HG02870 (cell line): ENCODE data around the gene TERT.

Experiments used
- ATAC-seq: cut with Tn5 transposase; IDR thresholded peaks from one replicate; pipeline ENCODE4 v1.9.1; 2021; ENCODE audit warnings: mild to moderate bottlenecking, moderate library complexity; ENCODE audit not compliant: unreplicated experiment

TERT gene

DNA sequence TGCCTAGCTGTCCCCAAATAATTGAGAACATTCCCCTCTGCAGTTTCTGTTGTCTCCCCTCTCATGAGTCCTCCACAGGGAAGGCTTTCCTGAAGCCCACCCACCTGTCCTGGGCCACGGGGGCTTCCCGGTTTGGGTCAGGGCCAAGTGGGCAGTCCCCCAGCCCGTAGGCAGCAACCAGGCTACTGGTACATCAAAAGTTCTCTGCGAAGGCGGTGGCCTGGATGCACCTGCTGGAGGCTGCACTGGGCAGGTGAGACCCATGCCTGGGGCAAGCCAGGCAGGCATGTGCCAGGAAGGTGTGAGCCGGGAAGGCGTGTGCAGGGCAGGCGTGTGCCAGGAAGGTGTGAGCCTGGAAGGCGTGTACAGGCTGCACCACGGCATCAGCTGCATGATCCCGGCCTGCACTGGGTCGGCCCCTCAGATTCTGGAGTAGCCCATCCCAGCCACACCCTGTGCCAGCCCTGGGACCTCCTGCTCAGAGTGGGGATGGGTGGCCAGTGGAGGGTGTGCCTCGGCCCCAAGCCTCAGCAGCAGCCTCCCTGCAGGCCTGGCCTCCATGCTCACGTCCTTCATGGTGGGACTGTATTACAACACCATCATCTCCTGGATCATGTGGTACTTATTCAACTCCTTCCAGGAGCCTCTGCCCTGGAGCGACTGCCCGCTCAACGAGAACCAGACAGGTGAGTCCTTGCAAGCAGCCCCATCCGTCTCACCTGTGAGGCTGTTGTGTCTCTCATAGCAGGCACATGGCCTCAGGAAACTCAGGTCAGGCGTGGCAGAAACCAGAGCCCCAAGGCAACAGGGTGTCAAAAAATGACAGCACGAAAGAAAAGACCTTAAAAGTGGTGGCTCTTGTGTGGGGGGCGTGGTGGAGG lies 84.7 kb downstream of the TERT start:
- no peak for ATAC-seq

DNA sequence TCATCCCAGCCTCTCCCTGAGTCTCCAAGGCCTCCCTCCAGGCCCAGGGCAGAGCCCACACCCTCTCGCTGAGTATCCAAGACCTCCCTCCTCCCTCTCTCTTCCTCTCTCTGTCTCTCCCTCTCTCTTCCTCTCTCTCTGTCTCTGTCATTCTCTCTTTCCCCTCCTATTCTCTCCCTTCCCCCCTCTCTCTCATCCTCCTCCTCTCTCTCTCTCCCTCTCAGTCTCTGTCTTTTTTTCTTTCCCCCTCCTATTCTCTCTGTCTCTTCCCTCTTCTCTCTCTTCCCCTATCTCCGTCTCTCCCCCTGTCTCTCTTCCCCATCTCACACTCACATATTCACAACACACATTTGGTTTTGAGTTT lies 85.4 kb downstream of the TERT start:
- no peak for ATAC-seq

DNA sequence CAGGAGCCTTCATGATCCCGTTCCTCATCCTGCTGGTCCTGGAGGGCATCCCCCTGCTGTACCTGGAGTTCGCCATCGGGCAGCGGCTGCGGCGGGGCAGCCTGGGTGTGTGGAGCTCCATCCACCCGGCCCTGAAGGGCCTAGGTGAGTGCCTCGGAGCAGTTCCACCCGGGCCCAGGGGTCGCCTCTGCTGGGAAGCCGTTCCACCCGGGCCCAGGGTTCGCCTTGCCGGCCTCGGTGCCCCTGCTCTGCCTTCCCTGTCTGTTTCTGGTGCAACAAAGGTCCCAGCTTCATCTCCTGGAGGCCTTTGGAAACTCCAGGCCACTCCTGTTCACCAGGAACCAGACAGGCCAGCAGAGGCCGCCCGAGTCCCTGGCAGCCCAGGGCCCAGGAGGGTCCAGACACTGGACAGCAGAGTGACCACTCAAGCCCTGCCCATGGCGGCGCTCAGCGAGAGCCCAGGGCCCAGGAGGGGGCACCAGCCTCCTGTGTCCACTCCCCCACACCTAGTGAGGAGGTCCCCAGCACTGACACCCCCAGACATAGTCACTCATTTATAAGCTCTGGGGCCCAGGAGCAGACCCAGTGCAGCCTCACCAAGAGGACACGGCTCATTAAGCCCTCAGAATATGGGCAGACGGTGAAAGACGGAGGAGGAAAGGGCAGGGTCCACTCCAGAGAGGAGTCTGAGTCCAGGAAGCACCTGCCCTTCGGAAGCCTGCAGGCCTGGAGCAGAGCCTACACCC lies 86.0 kb downstream of the TERT start:
- ATAC-seq: no peak

DNA sequence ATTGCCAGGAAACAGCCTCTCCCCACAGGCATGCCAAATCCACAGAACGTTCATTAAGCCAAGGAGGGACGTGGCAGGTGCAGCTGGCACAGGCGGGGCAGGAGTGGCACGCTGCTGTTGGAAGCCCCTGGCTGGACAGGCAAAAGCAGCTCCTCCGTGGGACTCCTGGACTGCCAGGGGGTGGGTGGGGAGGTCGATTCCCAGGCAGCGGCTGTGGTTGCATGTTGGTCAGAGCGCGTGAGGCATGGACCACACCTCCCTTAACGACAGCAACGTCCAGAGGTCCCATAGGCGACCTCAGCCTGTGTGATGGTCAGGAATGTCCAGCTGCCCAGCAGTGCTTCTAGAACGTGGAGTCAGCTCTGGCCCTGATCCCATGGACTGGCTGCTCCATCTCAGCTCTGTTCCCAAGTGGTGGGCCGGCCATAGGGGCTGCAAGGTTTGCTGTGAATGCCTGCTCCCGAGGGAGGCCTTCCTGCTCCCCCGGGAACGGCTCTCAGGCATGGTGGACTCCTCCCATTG lies 86.6 kb downstream of the TERT start:
- ATAC-seq: no peak

DNA sequence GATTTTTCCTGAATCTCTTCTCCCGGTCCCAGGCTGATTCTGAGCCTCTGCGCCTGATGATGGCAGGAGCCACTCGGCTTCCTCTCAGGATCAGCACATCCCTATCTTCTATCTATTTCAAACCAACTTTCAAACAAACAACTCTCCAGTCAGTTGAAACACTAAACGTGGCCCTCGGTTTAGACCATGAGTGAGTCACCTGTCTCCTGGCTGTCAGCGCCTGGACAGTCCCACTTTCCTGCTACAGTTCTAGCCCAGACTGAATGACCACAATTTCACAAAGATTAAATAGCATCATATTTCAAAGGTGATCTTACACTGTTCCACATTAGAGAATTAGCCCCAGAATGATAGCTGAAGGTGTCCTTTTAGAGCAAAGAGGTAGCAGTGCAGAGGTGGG lies 87.3 kb downstream of the TERT start:
- ATAC-seq: no peak

DNA sequence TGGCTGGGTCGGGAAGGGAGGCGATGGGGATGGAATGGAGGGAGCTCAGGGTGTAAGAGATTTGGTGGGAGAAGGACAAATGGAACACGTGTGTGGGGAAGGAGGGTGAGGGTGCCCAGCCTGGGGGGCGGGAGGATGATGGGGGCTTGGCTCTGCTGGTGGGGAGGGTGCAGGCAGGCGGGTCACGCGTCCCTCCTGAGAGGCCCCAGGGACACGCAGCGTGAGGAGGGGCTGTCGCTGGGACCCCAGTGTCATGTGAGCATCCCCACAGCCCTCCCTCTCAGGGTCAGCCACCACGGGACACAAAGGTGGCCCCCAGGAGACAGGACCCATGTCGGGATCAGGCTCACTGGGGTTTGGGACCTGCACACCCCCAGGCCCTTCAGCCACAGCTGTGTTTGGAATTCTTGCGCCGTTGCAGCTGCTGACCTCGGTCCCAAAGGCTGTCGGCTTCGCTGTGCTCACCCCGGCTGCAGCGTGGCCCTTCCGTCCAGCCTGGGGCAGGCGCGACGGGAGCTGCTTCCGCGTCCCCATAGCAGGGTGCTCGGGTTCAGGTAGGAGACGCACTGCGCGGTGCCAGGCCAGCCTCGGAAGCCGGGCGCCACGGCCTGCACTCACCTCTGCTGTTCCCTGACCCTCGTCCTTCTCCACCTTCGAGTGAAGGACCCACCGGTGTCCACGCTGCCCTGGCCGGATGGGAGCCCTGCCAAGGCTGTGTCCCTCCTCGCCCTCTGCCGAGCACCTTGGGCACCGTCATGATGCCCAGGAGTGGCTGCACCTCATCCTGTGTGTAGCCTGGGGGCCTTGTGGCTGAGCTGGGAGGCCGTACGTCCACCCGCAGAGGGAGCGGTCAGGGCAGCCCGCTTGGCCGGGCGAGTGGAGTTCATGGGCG lies 88.1 kb downstream of the TERT start:
- no peak for ATAC-seq

DNA sequence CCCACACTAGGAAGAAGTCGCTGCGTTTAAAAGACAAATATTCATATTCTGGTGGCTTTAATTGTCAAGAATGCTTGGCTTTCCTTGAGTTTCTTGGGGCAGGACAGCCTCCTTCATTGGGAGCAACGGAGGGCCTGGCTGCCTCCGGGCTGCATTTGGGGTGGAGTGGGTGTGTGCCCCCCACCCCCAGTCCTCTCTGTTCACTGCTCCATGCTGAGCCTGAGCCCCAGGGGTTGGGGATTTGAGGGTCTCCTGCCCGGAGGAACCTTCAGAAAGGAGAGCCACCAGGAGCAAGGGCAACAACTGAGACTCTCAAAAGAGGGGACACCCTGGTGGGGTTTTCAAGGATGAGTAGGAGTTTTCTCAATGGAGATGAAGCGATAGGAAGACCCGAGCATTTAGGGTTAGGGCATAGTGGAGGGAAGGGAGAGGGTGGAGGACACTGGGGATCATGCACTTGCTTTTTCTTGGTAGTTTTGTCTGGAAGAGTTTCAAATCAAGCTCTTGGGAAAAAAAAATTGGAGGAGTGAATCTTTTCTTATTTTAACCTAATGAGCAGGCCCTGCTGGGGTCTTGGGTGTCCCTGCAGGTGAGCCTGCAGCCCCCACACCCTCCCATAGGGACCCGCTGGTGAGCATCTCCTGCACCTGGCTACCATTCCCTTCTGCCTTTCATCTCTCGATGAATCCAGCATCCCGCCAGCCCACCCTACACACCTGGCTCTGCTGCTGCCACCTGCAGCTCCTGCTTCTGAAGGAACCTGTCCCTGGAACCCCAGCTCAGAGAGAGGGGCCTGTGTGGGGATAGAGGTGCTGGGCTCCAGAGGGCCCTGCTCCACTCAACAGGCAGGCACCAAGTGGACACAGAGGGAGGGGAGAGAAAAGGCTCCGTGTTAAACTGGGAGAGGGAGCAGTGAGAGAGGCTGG lies 89.3 kb downstream of the TERT start:
- ATAC-seq: no peak

DNA sequence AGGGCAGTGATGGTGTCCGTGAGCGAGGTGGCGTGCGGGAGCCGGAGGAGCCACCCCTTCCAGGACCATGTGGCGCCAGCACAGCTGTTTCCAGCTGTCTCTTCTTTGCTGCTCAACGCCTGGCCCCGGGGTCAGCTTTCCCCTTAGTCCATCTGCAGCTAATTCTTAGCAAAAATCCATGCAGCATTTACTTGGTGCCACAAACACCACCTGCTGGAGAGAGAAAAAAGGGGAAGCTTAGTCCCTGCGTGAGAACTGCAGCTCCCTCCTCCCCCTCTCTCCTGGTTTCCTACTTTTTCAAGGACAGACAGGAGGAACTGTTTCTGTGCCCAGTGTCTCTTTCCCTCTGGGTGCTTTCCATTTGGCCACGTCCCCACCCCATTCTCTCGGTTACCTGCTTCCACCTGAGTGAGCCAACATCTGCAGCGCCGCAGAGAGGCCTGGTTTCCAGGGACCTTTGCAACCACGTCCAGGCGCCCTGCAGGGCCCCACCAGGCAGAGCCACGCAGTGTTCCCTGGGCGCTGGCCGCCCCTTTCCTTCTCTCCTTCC lies 90.1 kb downstream of the TERT start:
- no peak for ATAC-seq

DNA sequence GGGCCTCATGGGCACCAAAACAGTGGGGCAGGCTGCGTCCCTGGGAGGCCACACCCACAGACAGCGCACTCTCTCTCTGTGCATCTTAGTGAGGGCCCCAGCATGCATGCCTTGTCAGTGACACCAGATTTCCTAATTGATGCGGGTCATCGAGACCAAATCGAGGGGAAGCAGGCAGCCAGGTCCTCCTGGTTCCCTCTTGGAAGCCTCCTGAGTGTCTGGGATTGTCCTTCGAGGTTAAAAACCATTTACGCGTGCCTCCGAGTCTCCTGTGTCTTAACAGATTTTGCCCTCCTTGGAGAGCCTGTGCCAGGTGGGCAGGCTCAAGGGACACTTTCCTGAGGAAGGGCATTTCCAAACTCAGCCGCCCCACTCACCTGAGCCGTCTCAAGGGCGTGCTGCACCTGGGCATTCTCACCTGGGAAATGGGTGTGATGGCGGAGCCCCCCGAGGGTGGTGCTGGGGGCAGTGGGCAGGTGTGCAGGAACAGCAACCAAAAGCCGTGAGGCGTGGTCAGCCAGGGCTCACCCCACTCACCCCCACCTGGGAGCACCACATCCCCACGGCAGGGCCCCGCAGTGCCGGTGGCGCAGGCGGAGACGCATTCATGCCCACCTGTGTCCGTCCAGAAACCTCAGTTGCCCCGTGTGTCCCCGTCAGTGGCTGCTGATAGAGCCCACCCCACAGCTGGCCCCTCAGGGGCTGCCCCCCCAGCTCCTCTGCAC lies 90.7 kb downstream of the TERT start:
- no peak for ATAC-seq

DNA sequence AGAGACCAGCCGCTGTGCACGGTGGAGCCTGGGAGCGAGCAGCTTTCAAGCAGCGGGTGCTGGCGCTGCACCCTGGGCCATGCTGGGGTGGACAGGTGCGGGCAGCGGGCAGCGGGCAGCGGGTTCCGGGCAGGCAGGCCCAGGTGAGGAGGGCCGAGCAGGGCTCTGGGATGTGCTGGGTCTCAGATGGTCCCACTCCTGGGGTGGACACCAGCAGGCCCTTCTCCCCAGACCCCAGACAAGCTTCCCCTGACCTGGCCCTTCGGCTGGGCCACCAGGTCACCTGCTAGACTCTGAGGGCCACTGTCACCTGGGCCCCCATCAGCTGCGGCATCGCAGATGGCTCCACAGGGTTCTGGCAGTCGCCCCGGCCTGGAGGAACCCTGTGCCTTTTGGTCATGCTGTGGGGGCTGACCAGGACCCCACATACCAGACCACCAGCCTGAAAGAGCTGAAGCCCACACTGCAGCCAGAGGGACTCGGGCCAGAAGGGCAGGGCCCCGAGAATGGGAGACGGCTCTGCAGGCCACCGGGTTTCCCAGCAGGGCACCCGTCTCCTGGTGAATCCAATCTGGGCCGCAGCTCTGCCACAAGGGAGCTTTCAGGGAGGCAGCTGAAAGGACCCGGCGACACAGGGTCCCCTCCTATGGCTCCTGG lies 91.4 kb downstream of the TERT start:
- no peak for ATAC-seq
